GM13976 (cell line): ENCODE measurements around the gene ANKRD42.
"Not testable (repeated sequence)": the region's sequence is repeated elsewhere in the genome, so short reads cannot be mapped to it uniquely, and the experiment has no call there.

Experiments
- DNase-seq: peaks from one replicate; pipeline ENCODE4 v3.0.0; 2012; ENCODE audit warnings: low spot score
- CTCF ChIP-seq: IDR thresholded peaks from 2 replicates; pipeline ENCODE4 v1.5.1; 2012; ENCODE audit warnings: borderline replicate concordance, mild to moderate bottlenecking; ENCODE audit not compliant: insufficient read depth; ENCODE audit errors: extremely low read depth, missing control alignments, control extremely low read depth
- in situ Hi-C: fragments of 300-500 bp; cut with MboI; formaldehyde crosslinking; loops from one replicate; pipeline ENCODE4 v1.12.0; 2022; ENCODE audit warnings: low sequenced_read_pairs, mixed read lengths, inconsistent platforms; ENCODE audit not compliant: unreplicated experiment

Gene ANKRD42

DNA sequence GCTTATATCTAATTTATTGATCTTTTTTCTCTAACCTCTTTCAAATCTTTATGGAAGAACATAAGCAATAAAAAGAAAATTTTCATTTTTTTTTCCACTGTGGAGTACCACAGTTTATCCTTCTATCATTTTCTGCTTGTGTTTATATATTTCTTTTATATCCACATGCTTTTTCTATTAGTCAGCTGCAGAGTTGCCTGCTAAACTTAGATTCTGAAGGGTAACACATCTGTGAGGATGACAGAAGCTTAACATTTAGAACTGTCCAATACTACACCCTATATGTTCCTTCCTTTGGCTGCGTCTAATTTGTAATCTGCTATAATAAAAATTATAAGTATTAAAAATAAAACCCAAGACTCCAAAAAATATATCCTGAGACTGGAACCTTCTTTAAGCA, 71.8 kb downstream of the ANKRD42 start:
- no peak for DNase-seq
- no peak for TF ChIP-seq CTCF
- in situ Hi-C loops, result no loop called here

- DNase-seq, in situ Hi-C loops: not testable (repeated sequence)
Measured at GRCh38 chr11:83269080-83269479, 75.6 kb downstream of the ANKRD42 start.

GRCh38 chr11:83271734-83272133, 78.2 kb downstream of the ANKRD42 start:
- DNase-seq, in situ Hi-C loops: not testable (repeated sequence)

- no peak for DNase-seq
- in situ Hi-C loops, result no loop called here
- TF ChIP-seq CTCF, result no peak
Measured at GRCh38 chr11:83272627-83273026, 79.1 kb downstream of the ANKRD42 start.

GRCh38 chr11:83275888-83276641, 82.6 kb downstream of the ANKRD42 start:
- TF ChIP-seq CTCF, result no peak
- in situ Hi-C loops, result loop anchor here (25.0 kb wide), 1 partner anchor 536 kb away; no protein-coding TSS in a partner anchor
- no peak for DNase-seq

DNA sequence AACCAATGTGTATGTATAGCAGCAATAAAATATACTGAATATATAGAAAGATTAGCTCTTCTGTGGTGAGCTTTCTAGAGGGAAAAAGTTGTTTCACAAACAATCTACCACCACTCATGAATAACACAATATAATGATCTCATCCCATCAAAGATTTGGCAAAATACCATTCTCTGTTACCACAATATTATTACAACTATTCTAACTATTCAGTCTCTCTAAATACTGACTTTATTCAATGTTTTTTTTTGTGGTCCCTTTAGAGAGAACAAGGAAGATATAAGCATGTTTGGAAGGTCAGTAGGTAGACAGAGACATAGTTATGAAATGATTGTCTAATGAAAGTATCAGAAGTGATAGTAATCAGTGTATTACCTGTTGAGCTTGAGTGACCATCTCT, 84.8 kb downstream of the ANKRD42 start:
- no peak for TF ChIP-seq CTCF
- DNase-seq, result no peak
- in situ Hi-C loops, result loop anchor here (25.0 kb wide), 1 partner anchor 534 kb away; no protein-coding TSS in a partner anchor

DNA sequence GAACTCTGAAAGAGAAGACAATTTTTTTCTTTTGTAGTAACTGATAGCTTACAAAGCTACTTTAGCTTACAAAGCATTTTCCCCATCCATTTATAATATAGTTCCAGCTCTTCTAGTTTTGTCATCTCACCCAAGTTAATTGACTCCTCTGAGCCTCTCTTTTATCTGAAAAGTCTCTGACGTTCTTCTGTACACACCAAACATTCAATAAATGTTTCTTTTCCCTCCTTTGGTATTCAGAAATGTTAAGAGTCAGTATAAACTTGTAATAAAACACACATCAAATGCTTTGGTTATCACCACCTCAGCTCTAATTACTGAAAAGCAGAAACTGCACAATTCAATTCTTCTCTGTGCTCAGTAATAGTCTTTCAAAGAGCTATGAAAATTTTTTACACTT, 86.7 kb downstream of the ANKRD42 start:
- DNase-seq, result no peak
- TF ChIP-seq CTCF, result no peak
- in situ Hi-C loops, result loop anchor here (25.0 kb wide), 1 partner anchor 532 kb away; no protein-coding TSS in a partner anchor
